Measurements from ENCODE around the gene PSPN.

The PSPN gene

GRCh38 chr19:6393074-6393982 lies 17.6 kb upstream of the PSPN start, which contains the start of gene GTF2F1:
Gene GTF2F1 (minus strand): TSS chr19:6393164. CDS start chr19:6392995, 169 bp downstream.
- H3K27me3 Mint-ChIP-seq = no peaks in the 10 kb centered on the region
- peak within 1 kb of the TSS; percentile 94 to 95 for H3K4me3 Mint-ChIP-seq
- no peaks in the 10 kb centered on the region for H3K9me3 Mint-ChIP-seq
- peak; percentile 82 for ATAC-seq (replicated peaks)
- H3K27ac Mint-ChIP-seq = peak within 1 kb of the TSS; percentile 96 to 99
- H3K36me3 Mint-ChIP-seq (ENCODE audit: insufficient read depth) = peaks cover 52% of the 10 kb centered on the region
- DNase-seq = peak; percentile 92 to 95 (median 92)
- H3K4me1 Mint-ChIP-seq (ENCODE audit: low read depth in 2 of 2) = peaks cover 21 to 29% of the 10 kb centered on the region in 2 donors

GRCh38 chr19:6392221-6393073 lies 16.7 kb upstream of the PSPN start:
- Mint-ChIP-seq H3K9me3 (no peaks in the 10 kb centered on the region), H3K4me1 (ENCODE audit: low read depth in 2 of 2) (peaks cover 21 to 31% of the 10 kb centered on the region in 2 donors), H3K4me3 (peak overlapping the region; percentile 94 to 95), H3K27me3 (no peaks in the 10 kb centered on the region), H3K36me3 (ENCODE audit: insufficient read depth) (peaks cover 60% of the 10 kb centered on the region), H3K27ac (peak overlapping the region; percentile 96 to 99)
- ATAC-seq (replicated peaks) = no peak
- no peak for DNase-seq

GRCh38 chr19:6387372-6387771 lies 11.6 kb upstream of the PSPN start:
- ATAC-seq (replicated peaks) (no peak), DNase-seq (no peak)
- peaks cover 88% of the 10 kb centered on the region for H3K36me3 Mint-ChIP-seq (ENCODE audit: insufficient read depth)
- H3K4me3 Mint-ChIP-seq = no peak overlapping the region
- peaks cover 11 to 17% of the 10 kb centered on the region in 2 donors for H3K4me1 Mint-ChIP-seq (ENCODE audit: low read depth in 2 of 2)
- H3K27me3 Mint-ChIP-seq = no peaks in the 10 kb centered on the region
- no peak overlapping the region for H3K27ac Mint-ChIP-seq
- H3K9me3 Mint-ChIP-seq = no peaks in the 10 kb centered on the region

GRCh38 chr19:6384381-6384780 lies 8.6 kb upstream of the PSPN start:
- H3K4me1 Mint-ChIP-seq (ENCODE audit: low read depth in 2 of 2) = peaks cover 0 to 4% of the 10 kb centered on the region in 2 donors
- ATAC-seq (replicated peaks) = no peak

GRCh38 chr19:6383188-6383587 lies 7.5 kb upstream of the PSPN start:
- Mint-ChIP-seq H3K4me1 (ENCODE audit: low read depth in 2 of 2) (peaks cover 0 to under 1% of the 10 kb centered on the region in 2 donors), H3K9me3 (no peaks in the 10 kb centered on the region), H3K27ac (no peak overlapping the region), H3K4me3 (no peak overlapping the region), H3K27me3 (no peaks in the 10 kb centered on the region), H3K36me3 (ENCODE audit: insufficient read depth) (peaks cover 94% of the 10 kb centered on the region)
- DNase-seq = no peak
- ATAC-seq (replicated peaks) = no peak

More at GRCh38 chr19:6384381-6384780, 8.6 kb upstream of the PSPN start:
- Mint-ChIP-seq H3K9me3 (no peaks in the 10 kb centered on the region), H3K27me3 (no peaks in the 10 kb centered on the region), H3K27ac (no peak overlapping the region), H3K4me3 (no peak overlapping the region), H3K36me3 (ENCODE audit: insufficient read depth) (peaks cover 93% of the 10 kb centered on the region)
- DNase-seq = no peak

GRCh38 chr19:6381030-6381750 lies 5.5 kb upstream of the PSPN start:
- Mint-ChIP-seq H3K36me3 (ENCODE audit: insufficient read depth) (peaks cover 78% of the 10 kb centered on the region), H3K9me3 (no peaks in the 10 kb centered on the region), H3K4me3 (no peak overlapping the region), H3K27ac (peak overlapping the region in 1 of 2 donors; percentile 80), H3K27me3 (no peaks in the 10 kb centered on the region), H3K4me1 (ENCODE audit: low read depth in 2 of 2) (no peaks in the 10 kb centered on the region)
- no peak for DNase-seq
- ATAC-seq (replicated peaks) = no peak

- Mint-ChIP-seq H3K36me3 (ENCODE audit: insufficient read depth) (peaks cover 72% of the 10 kb centered on the region), H3K4me1 (ENCODE audit: low read depth in 2 of 2) (no peaks in the 10 kb centered on the region), H3K27me3 (no peaks in the 10 kb centered on the region), H3K27ac (no peak overlapping the region), H3K4me3 (no peak overlapping the region), H3K9me3 (no peaks in the 10 kb centered on the region)
- ATAC-seq (replicated peaks) = no peak
- DNase-seq = no peak
Observed at GRCh38 chr19:6379744-6380143, 4.0 kb upstream of the PSPN start.

GRCh38 chr19:6378486-6378885 lies 2.8 kb upstream of the PSPN start:
- no peaks in the 10 kb centered on the region for H3K27me3 Mint-ChIP-seq
- peaks cover 4% of the 10 kb centered on the region in 2 donors for H3K4me1 Mint-ChIP-seq (ENCODE audit: low read depth in 2 of 2)
- H3K9me3 Mint-ChIP-seq = no peaks in the 10 kb centered on the region
- H3K27ac Mint-ChIP-seq = peak overlapping the region in 1 of 2 donors; percentile 77
- DNase-seq (no peak), ATAC-seq (replicated peaks) (no peak)
- peaks cover 67% of the 10 kb centered on the region for H3K36me3 Mint-ChIP-seq (ENCODE audit: insufficient read depth)
- H3K4me3 Mint-ChIP-seq = no peak overlapping the region

GRCh38 chr19:6378041-6378440 lies 2.3 kb upstream of the PSPN start:
- H3K36me3 Mint-ChIP-seq (ENCODE audit: insufficient read depth) = peaks cover 66% of the 10 kb centered on the region
- DNase-seq = no peak
- no peaks in the 10 kb centered on the region for H3K9me3 Mint-ChIP-seq
- no peak overlapping the region for H3K4me3 Mint-ChIP-seq
- H3K27me3 Mint-ChIP-seq = no peaks in the 10 kb centered on the region
- no peak for ATAC-seq (replicated peaks)
- peak overlapping the region in 1 of 2 donors; percentile 77 for H3K27ac Mint-ChIP-seq
- H3K4me1 Mint-ChIP-seq (ENCODE audit: low read depth in 2 of 2) = peaks cover 4 to 6% of the 10 kb centered on the region in 2 donors

- DNase-seq = no peak
- H3K27me3 Mint-ChIP-seq = no peaks in the 10 kb centered on the region
- no peaks in the 10 kb centered on the region for H3K9me3 Mint-ChIP-seq
- ATAC-seq (replicated peaks) = no peak
- H3K4me3 Mint-ChIP-seq = no peak overlapping the region
- H3K4me1 Mint-ChIP-seq (ENCODE audit: low read depth in 2 of 2) = peaks cover 8 to 10% of the 10 kb centered on the region in 2 donors
- peaks cover 63% of the 10 kb centered on the region for H3K36me3 Mint-ChIP-seq (ENCODE audit: insufficient read depth)
- H3K27ac Mint-ChIP-seq = peak overlapping the region in 1 of 2 donors; percentile 26
Observed at GRCh38 chr19:6376512-6377190, 918 bp upstream of the PSPN start.

GRCh38 chr19:6374711-6375410 lies 872 bp downstream of the PSPN start:
- peaks cover 10 to 11% of the 10 kb centered on the region in 2 donors for H3K4me1 Mint-ChIP-seq (ENCODE audit: low read depth in 2 of 2)
- ATAC-seq (replicated peaks) = no peak
- peaks cover 45% of the 10 kb centered on the region for H3K36me3 Mint-ChIP-seq (ENCODE audit: insufficient read depth)
- H3K9me3 Mint-ChIP-seq = no peaks in the 10 kb centered on the region
- no peak overlapping the region for H3K27ac Mint-ChIP-seq
- no peaks in the 10 kb centered on the region for H3K27me3 Mint-ChIP-seq
- peak overlapping the region in 1 of 2 donors; percentile 19 for H3K4me3 Mint-ChIP-seq
- DNase-seq = no peak

GRCh38 chr19:6374161-6374709 lies 1.5 kb downstream of the PSPN start:
- peaks cover 10 to 13% of the 10 kb centered on the region in 2 donors for H3K4me1 Mint-ChIP-seq (ENCODE audit: low read depth in 2 of 2)
- no peak for ATAC-seq (replicated peaks)
- H3K9me3 Mint-ChIP-seq = no peaks in the 10 kb centered on the region
- H3K4me3 Mint-ChIP-seq = peak overlapping the region; percentile 93 to 94
- peak overlapping the region in 1 of 2 donors; percentile 88 for H3K27ac Mint-ChIP-seq
- H3K36me3 Mint-ChIP-seq (ENCODE audit: insufficient read depth) = peaks cover 39% of the 10 kb centered on the region
- H3K27me3 Mint-ChIP-seq = no peaks in the 10 kb centered on the region
- no peak for DNase-seq

All from effector memory CD8-positive, alpha-beta T cell (primary cell).